ENCODE data around the gene ANO5.

- TF ChIP-seq CTCF (IDR thresholded peaks at IDR 0.05; ENCODE audit: low read depth, low read length) (no peak), EZH2phosphoT487 (IDR thresholded peaks at IDR 0.05; ENCODE audit: low read depth) (no peak)
Observed at GRCh38 chr11:22276535-22276934, 83.7 kb downstream of the ANO5 start.
